ENCODE measurements around the gene COL6A2.
"Not testable (repeated sequence)": the region's sequence is repeated elsewhere in the genome, so short reads cannot be mapped to it uniquely, and the experiment has no call there.

COL6A2 gene

GRCh38 chr21:46080171-46081021 lies 17.5 kb upstream of the COL6A2 start:
- no peak for DNase-seq

- no peak for DNase-seq
These were observed 16.7 kb upstream of the COL6A2 start for GRCh38 chr21:46081022-46081861.

- no peak for DNase-seq
These were observed 15.8 kb upstream of the COL6A2 start for GRCh38 chr21:46081862-46082712.

- no peak for DNase-seq
These were observed 15.3 kb upstream of the COL6A2 start for GRCh38 chr21:46082713-46082962.

GRCh38 chr21:46082963-46083790 lies 14.7 kb upstream of the COL6A2 start:
- DNase-seq = no peak

GRCh38 chr21:46083791-46084561 lies 13.9 kb upstream of the COL6A2 start:
- DNase-seq = no peak

- DNase-seq = no peak
These were observed 13.2 kb upstream of the COL6A2 start for GRCh38 chr21:46084709-46085108.

- not testable (repeated sequence) for DNase-seq
These were observed 12.7 kb upstream of the COL6A2 start for GRCh38 chr21:46085259-46085658.

GRCh38 chr21:46087641-46088040 lies 10.3 kb upstream of the COL6A2 start:
- no peak for DNase-seq

- no peak for DNase-seq
These were observed 9.7 kb upstream of the COL6A2 start for GRCh38 chr21:46088189-46088588.

GRCh38 chr21:46089285-46089684 lies 8.6 kb upstream of the COL6A2 start:
- DNase-seq = no peak

GRCh38 chr21:46091118-46091517 lies 6.8 kb upstream of the COL6A2 start:
- DNase-seq = no peak

- no peak for DNase-seq
These were observed 6.3 kb upstream of the COL6A2 start for GRCh38 chr21:46091631-46092025.

- DNase-seq = no peak
These were observed 5.7 kb upstream of the COL6A2 start for GRCh38 chr21:46092026-46092764.

- DNase-seq = no peak
These were observed 4.9 kb upstream of the COL6A2 start for GRCh38 chr21:46092811-46093667.

GRCh38 chr21:46093668-46094400 lies 4.1 kb upstream of the COL6A2 start:
- no peak for DNase-seq

GRCh38 chr21:46094401-46095082 lies 3.4 kb upstream of the COL6A2 start:
- DNase-seq = no peak

- DNase-seq = no peak
These were observed 2.7 kb upstream of the COL6A2 start for GRCh38 chr21:46095083-46095719.
